Colonic mucosa (tissue), 4 donors: ENCODE data around the gene FLT1. TPM values are rescaled to one million over a fixed set of nuclear protein-coding genes. Genes with fewer than 3 reads are reported as not detected.

Experiments used
- DNase-seq: peaks from one replicate; pipeline ENCODE4 v3.0.0-alpha.2; 2020
- H3K27ac ChIP-seq: fragments of 200-600 bp; one replicate; pipeline ENCODE4 v1.8.0; 2021
- H3K27me3 ChIP-seq: fragments of 200-600 bp; one replicate; pipeline ENCODE4 v1.8.0; 2021
- H3K36me3 ChIP-seq: fragments of 200-600 bp; one replicate; pipeline ENCODE4 v1.8.0; 2021
- H3K4me1 ChIP-seq: fragments of 200-600 bp; one replicate; pipeline ENCODE4 v1.8.0; 2021; ENCODE audit warnings: mild to moderate bottlenecking
- H3K4me3 ChIP-seq: fragments of 200-600 bp; one replicate; pipeline ENCODE4 v1.8.0; 2021
- H3K9ac ChIP-seq, 2 donors: one replicate each; pipeline ENCODE4 v1.7.0; 2013; ENCODE audit warnings: control low read depth in 2 of 2, low read depth in 2 of 2, low read length in 2 of 2
- H3K9me3 ChIP-seq: fragments of 200-600 bp; one replicate; pipeline ENCODE4 v1.8.0; 2021
- intact Hi-C: fragments of 100-400 bp; cut with DNase I; formaldehyde crosslinking; loops from one replicate; pipeline ENCODE4 v1.14.1; 2022
- total RNA-seq, 2 donors: library from RNA; stranded (reverse); fragmentation: NEBNext Ultra II Directional in 1 of 2; extraction: Animal tissue kit (Norgen Biotek cat#: 25700) in 1 of 2; gene quantifications; one replicate each; pipeline ENCODE4 v1.2.1, GENCODE V29; 2021
- TF ChIP-seq, protein P1 (sequence below): fragments of 200-600 bp; IDR thresholded peaks from one replicate; pipeline ENCODE4 v1.8.0; 2022; ENCODE audit warnings: antibody characterized with exemption, mild to moderate bottlenecking
- donor health status: healthy.
- donor health status: DM: no; HTN: no; CAD: no.
- donor health status: DM: no; HTN: no; CAD: no.

Gene FLT1, protein sequence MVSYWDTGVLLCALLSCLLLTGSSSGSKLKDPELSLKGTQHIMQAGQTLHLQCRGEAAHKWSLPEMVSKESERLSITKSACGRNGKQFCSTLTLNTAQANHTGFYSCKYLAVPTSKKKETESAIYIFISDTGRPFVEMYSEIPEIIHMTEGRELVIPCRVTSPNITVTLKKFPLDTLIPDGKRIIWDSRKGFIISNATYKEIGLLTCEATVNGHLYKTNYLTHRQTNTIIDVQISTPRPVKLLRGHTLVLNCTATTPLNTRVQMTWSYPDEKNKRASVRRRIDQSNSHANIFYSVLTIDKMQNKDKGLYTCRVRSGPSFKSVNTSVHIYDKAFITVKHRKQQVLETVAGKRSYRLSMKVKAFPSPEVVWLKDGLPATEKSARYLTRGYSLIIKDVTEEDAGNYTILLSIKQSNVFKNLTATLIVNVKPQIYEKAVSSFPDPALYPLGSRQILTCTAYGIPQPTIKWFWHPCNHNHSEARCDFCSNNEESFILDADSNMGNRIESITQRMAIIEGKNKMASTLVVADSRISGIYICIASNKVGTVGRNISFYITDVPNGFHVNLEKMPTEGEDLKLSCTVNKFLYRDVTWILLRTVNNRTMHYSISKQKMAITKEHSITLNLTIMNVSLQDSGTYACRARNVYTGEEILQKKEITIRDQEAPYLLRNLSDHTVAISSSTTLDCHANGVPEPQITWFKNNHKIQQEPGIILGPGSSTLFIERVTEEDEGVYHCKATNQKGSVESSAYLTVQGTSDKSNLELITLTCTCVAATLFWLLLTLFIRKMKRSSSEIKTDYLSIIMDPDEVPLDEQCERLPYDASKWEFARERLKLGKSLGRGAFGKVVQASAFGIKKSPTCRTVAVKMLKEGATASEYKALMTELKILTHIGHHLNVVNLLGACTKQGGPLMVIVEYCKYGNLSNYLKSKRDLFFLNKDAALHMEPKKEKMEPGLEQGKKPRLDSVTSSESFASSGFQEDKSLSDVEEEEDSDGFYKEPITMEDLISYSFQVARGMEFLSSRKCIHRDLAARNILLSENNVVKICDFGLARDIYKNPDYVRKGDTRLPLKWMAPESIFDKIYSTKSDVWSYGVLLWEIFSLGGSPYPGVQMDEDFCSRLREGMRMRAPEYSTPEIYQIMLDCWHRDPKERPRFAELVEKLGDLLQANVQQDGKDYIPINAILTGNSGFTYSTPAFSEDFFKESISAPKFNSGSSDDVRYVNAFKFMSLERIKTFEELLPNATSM (N-terminal part only)
- total RNA-seq: 10 to 100 TPM in 1 of 2 donors, 1 to 10 TPM in 1; 4.7 to 16.6 TPM

DNA sequence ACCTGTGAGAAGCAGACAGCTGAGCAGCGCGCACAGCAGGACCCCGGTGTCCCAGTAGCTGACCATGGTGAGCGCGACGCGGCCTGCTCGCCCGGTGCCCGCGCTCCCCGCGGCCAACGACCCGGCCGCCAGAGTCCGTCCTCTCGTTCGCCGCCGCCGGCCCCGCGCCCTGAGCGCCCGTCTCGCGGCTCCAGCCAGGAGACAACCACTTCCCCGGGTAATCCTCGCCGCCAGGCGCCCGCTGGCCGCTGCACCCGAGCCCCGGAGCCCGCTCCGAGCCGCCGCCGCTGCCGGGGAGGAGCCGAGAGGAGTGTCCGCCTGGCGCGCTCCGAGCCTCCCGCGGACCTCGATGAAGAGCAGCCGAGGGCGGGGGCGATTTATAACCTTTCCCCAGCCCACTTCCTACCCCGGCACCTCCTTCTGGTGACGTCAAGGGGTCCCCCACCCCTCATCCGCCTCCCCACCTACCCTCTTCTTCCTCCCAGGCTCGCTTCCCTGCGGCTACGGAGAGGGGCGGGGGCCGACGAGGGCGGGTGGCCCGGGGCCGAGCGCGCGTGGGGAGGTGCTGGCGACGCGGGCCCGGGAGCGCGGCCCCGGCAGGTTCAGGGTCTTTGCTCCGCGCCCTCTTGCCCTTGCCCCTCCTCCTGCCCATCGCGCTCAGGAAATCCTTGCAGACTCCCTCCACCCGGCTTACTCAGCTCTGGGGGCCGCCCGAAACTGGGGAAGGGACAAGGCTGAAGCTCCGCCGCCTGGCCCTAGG lies at the start of gene FLT1:
Gene FLT1 (minus strand): TSS at position 351 of the 760 bp plus-strand sequence. CDS start 285 bp downstream, at position 66.
- intact Hi-C loops: no loop called here
- H3K4me3 ChIP-seq: peak within 1 kb of the TSS; percentile 42
- peak; percentile 22 for DNase-seq
- peak within 1 kb of the TSS in 1 of 2 donors; percentile 35 for H3K9ac ChIP-seq
- H3K9me3 ChIP-seq: no peaks in the 10 kb centered on the region
- H3K36me3 ChIP-seq: no peaks in the 10 kb centered on the region
- peaks cover 14% of the 10 kb centered on the region for H3K4me1 ChIP-seq
- H3K27me3 ChIP-seq: peaks cover 45% of the 10 kb centered on the region
- TF ChIP-seq, protein P1, sequence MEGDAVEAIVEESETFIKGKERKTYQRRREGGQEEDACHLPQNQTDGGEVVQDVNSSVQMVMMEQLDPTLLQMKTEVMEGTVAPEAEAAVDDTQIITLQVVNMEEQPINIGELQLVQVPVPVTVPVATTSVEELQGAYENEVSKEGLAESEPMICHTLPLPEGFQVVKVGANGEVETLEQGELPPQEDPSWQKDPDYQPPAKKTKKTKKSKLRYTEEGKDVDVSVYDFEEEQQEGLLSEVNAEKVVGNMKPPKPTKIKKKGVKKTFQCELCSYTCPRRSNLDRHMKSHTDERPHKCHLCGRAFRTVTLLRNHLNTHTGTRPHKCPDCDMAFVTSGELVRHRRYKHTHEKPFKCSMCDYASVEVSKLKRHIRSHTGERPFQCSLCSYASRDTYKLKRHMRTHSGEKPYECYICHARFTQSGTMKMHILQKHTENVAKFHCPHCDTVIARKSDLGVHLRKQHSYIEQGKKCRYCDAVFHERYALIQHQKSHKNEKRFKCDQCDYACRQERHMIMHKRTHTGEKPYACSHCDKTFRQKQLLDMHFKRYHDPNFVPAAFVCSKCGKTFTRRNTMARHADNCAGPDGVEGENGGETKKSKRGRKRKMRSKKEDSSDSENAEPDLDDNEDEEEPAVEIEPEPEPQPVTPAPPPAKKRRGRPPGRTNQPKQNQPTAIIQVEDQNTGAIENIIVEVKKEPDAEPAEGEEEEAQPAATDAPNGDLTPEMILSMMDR: no peak
- H3K27ac ChIP-seq: no peak within 1 kb of the TSS

DNA sequence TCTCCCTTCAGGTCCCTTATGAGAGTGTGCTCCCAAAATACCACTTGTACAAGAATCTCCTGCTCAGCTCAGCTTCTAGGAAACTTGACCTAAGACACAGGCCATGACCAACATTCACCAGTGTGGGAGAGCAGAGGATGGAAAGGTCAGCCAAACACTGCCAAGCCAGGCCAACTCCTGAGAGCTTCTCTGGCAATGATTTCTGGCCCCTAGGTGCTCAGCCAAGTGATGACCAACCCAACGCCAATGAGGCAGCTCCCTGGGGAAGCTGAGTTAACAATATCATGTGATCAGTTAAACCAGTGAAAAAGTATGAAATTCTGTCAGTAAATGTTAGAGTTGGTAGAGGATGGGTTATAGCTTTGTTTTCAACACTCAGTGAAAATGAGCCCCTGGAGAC lies 49.1 kb upstream of the FLT1 start:
- TF ChIP-seq, protein P1: no peak
- no peak for DNase-seq
- no peaks in the 10 kb centered on the region for H3K36me3 ChIP-seq
- H3K27me3 ChIP-seq: no peaks in the 10 kb centered on the region
- no peaks in the 10 kb centered on the region for H3K4me1 ChIP-seq
- H3K4me3 ChIP-seq: no peak overlapping the region
- no peak overlapping the region for H3K9ac ChIP-seq
- no peaks in the 10 kb centered on the region for H3K9me3 ChIP-seq
- no peak overlapping the region for H3K27ac ChIP-seq
- intact Hi-C loops: no loop called here

DNA sequence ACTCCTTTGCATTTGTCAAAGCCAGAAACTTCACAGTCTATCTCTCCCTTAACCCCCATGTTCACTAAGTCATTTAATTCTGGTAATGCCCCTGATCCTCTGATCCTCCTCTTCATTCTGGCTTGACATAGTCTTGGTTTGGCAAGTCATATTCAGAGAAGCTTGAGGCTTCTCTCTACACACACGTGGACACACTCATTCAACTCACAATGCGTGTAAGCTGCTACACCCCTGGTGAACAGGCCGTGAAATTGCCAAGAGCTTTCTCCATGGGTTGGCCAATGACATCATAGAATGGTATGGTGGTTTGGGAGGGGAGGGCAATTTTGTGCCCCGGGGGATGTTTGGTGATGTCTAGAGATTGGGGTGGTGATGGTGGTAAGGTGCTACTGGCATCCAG lies 47.9 kb upstream of the FLT1 start:
- Histone ChIP-seq H3K27me3 (no peaks in the 10 kb centered on the region), H3K4me1 (no peaks in the 10 kb centered on the region), H3K4me3 (no peak overlapping the region), H3K27ac (no peak overlapping the region), H3K9me3 (no peaks in the 10 kb centered on the region), H3K36me3 (no peaks in the 10 kb centered on the region), H3K9ac (no peak overlapping the region)
- intact Hi-C loops: no loop called here
- TF ChIP-seq, protein P1: no peak
- no peak for DNase-seq

DNA sequence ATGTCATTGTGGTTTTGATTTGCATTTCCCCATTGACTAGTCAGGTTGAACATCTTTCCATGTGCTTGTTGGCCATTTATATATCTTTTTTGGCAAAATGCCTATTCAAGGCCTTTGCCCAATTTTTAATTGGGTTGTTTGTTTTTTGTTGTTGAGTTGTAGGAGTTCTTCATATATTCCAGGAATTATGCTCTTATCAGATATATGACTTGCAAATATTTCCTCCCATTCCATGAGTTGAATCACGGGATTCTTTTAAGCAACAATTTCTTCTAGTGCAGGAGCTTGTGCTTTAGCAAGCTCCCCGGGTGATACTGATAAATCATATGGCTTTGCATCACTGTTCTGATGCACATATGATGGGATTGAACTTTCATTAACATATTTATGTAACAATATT lies 47.0 kb upstream of the FLT1 start:
- Histone ChIP-seq H3K27me3 (no peaks in the 10 kb centered on the region), H3K9ac (no peak overlapping the region), H3K36me3 (no peaks in the 10 kb centered on the region), H3K4me1 (no peaks in the 10 kb centered on the region), H3K4me3 (no peak overlapping the region), H3K27ac (no peak overlapping the region), H3K9me3 (no peaks in the 10 kb centered on the region)
- TF ChIP-seq, protein P1: no peak
- no peak for DNase-seq
- intact Hi-C loops: no loop called here
